ENCODE data around the gene TMEM30B.
A peak's percentile ranks its signal among the peaks of the same experiment; 100 is the strongest.
"Not testable (repeated sequence)": the region's sequence is repeated elsewhere in the genome, so short reads cannot be mapped to it uniquely, and the experiment has no call there.

TMEM30B gene

DNA sequence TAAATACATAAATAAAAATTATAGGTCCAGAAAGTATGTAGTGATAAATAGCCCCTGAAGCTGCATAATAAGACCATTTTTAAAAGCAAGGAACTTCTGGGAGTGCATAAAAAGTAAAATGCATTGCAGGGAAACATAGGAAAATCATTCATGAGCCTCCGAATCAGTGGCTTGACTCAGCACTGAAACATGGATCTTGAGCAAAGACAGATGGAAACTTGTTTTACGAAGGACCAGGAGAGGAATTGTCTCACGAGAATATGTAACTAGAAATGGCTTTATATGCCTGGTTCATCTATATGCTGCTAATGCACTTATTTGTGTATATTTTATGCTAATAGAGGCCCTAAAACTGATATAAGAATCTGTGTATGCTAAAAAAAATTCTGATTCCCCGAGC lies 14.7 kb downstream of the TMEM30B start:
- no peak for DNase-seq (ENCODE audit: low spot score)

DNA sequence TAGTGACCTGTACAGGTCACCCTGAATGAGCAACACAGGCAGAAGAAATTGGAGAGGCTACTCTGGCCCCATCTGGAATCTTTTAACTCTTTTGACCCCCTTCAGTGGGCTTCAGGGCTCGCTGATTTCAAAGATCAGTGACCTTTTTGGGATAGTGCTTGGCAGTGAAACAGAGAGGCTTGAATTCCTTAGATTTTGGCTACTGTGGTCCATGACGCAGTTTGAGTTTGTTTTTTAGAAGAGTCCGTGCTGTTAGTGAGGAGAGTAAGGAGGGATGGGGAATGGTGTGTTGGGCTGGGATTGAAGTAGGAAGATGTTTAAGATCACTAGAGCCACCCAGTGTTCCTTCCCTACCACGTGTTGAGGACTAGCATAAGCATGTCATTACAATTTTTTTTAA lies 16.5 kb downstream of the TMEM30B start:
- no peak for DNase-seq (ENCODE audit: low spot score)

DNA sequence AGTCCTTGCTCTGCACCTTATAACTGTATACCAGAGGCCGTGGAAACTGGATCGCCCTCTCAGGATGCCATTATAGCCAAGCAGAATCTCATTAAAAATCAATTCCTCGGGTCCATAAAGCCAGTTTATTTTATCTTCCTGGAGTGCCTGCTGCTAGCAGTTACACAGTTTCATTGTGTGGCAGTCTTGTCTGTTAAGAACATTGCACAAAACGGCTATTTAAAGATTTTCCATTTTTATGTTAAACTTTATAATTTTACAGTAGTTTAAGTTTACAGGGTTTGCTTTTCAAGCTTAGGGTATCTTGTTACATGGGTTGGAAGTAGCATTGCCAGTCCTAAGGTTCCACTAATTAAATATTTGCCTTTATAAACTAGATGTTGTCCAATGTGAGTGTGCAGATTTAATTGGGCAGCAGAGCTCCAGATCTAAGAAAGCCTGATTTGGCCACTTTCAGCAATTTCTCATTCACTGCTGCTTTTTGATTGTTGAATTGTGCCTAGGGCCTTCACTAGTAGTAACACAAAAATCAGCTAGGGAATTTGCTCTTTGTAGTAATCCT lies 17.0 kb downstream of the TMEM30B start:
- no peak for DNase-seq (ENCODE audit: low spot score)

DNA sequence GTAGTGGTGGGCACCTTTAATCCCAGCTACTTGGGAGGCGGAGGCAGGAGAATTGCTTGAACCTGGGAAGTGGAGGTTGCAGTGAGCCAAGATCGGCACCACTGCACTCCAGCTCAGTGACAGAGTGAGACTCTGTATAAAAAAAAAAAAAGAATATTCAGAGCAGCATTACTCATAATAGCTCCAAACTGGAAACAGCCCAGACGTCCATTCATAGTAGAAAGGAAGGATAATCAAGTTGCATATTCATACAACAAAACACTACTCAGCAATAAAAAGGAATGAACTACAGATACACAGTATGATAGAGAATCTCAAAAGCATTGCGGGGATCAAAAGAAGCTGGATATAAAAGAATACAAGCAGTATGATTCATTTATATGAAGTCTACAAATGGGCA lies 19.1 kb downstream of the TMEM30B start:
- DNase-seq (ENCODE audit: low spot score), result no peak

DNA sequence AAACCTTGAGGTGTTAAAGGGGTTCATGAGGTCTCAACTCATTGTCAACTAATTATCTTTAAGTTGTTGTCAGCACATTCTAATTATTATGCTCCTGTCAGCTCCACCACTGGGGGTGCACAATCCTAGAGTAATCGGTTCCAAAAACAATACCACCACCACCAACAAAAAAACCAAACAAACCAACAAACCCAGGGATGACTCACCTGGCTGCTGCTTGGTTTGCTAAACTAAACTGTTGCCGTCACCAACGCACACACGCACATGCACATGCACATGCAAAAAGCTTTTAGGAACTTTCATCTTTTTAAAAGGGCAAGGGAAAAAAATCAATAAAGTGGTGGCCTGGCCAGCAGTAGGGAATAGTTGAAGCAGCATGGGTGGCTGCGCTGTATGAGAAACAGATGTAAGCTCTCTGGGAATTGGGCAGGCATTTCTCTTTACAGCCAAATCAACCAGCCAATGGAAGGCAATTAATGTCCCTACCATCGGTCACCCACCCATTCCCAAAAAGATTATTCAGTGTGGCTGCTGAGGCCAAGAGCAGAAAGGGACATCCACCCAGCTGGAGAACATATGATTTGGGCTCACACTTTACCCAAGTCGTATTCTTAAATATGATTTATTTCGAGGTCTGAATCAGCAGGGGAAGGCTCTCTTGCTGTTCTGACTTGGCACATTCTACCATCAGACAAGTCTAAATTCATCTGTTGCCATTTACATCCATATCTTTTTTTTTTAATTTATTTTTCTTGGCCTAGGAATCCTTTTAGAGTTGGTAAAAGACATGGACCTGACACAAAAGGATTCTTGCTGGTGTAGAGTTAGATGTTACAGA lies 20.0 kb downstream of the TMEM30B start:
- no peak for DNase-seq (ENCODE audit: low spot score)

DNA sequence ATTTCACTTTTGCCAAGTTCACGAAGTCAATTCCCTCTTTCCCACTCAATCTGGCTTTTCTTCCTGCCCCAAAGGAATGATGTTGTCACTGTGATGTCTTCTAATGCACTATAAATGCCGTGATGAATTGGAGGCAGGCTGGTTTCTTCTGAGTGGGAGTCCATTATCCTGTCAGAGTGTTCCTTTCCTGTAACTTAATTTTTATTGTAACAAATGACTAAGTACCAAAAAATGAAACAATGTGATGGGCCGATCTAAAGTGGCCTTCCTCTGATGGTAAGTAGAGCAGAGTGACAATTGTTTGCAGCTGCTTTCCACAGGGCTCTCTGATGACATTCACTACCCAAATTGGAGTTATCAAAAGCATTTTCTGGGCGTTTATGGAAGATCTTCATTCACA lies 22.2 kb downstream of the TMEM30B start:
- no peak for DNase-seq (ENCODE audit: low spot score)

DNA sequence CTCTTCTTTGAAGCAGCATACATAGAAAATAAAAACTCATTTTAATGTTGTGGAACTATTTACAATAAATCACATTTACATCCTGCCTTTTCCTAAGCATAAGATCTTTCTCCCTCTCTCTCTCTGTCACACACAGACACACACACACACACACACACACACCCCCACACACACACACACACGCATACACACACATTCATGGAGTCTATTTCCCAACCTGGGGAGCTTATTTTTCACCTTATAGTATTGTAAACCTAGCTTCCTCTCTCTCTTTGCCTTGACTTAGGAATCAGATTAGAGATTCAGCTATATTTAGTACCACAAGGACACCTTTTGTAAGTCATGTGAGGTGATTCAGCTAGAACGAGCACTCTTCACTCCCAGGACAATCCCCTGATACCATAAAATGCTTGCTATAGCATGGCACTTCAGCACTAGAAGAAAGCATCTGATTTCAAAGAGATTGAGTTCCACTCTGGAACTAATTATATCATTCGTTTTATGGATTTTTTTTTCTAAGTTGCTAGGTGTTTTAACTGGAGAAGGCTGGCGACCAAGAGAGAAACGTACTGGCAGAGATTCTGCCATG lies 23.6 kb downstream of the TMEM30B start:
- DNase-seq (ENCODE audit: low spot score), result no peak

DNA sequence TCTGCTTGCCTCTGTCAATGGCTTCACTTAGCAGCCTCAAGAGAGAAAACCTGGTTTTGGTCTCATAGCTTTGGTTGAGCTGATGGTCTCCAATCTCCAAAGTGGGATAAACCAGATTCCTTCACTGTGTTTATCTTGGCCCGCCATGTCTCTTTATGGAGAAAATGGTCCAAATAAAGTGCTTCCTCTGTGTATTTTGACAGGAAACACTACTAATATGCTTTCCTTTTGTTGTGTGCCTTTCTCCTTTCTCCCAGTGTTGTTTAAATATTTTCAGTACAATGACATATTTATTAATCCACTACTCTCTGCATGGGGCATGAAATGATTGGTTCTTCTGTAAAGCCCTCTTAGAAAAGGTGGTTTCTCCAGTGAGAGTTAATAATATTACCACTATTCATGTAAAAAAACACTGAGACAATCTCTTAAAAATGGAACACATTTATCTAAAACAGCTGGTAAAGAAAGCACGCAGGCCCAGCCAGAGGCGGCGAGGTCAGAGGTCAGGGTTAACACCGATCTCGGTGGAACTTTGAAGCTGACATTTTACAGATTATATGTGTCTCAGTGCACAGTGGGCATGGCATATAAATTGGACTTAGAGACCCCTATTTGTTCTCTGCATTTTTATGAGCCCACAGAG lies 24.2 kb downstream of the TMEM30B start:
- no peak for DNase-seq (ENCODE audit: low spot score)

DNA sequence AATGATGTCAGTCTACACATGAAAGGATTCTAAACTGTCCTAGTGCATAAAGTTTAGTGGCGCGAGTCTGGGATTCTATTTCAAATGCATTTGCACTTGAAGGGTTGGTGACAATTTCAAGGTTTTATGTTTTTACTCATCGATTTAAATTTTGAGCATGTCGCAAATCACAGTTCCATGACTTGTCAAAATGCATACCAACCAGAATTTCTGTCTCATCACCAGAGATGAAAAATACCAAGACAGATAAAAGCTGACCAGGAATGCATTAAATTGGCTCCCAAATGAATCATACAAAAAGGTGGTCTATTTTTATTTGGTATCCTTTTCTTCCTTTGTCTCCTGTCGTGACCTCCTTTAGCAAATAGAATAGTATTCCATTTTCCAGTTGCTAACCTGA lies 25.2 kb downstream of the TMEM30B start:
- DNase-seq (ENCODE audit: low spot score), result no peak

DNA sequence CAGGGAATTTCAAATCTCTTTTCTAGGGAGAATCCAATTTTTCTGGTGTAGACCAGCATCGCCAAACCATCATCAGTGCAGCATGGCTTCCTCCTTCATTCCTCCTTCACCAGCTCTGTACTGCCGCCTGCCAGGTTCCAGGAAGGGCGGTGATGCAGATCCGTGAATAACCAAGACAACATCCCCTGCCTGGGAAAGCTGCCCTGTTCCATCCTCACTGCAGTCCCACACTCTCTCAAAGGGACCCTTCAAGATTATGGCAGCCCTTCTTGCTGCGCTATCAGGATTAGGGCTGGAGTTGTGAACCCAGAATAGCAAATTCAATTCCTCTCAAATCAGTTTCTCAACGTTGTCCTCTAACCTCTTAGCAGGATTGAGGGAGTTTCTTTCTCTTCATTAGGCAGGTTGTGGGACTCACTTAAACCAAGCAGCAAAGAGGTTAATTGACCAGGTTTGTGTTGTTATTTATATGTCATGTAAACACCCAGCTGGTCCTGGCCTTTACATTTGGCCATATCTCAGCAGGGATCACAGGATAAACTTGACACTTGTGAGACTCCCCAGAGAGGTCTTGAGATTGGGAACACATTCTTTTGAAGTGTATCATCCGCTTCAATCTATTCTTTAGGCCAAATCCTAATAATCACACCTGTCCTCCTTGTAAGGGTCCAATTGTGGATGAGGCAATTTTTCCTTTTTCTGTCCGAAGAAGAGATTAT lies 26.2 kb downstream of the TMEM30B start:
- DNase-seq (ENCODE audit: low spot score), result no peak

DNA sequence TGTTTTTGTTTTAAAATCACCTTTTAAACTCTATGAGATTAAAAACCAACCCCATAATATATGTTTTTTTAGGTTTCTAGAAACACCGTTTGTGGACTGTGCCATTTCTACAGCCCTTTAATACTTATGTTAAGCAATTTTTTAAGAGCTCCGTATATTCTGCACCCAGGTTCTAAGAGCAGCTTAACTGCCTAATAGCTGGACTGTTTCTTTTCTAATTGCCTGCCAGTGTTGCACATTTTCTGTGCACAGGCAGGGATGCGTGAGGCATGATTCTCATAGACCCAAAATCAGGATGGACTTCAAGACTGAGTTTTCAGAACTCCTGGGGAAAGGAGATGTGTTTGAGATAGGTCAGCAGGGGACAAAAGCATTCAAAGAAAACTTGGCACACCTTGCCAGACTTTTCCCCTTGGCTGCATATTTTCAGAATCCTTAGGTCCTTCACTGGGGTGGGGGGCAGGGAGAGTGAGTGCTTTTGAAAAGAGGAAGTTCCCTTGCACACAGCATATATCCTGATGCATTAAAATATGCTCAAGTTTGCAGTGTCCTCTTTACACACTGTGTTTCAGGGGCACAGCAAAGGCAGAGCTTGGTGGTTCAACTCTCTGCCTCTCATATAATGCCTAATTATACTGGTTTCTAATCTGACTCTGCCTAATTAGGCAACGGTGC lies 27.9 kb downstream of the TMEM30B start:
- DNase-seq (ENCODE audit: low spot score), result no peak

DNA sequence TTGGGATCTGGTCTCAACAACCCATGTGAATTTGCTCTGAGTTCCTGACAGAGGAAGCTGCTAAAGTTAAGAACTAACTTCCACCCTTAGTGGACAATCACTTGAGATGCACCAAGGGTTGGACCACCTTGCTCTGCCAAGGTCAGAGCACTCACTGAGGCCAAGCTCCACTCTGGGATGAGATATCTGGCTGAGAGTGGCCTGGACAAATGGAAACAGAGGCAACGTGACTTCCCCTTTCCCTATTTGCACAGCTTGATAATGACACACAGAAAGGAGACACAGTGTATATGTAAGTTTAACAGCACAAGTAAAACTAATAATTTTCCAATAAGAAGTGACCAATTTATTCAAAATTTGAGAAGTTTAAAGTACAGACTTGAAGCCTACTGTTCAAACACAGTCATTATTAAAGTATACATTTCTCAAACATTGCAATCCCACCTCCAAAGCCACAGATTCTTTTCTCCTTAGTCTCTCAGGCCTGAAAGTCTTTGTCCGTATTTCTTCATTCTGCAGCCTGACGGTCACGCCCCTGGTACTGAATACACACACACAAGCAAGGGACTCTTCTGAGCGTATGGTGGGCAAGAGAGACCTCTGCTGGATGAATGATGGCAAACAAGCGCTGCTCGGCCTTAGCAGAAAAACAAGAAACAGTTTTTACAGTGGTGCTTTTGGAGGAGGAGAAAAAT lies 28.6 kb downstream of the TMEM30B start:
- DNase-seq (ENCODE audit: low spot score), result peak; percentile 79

DNA sequence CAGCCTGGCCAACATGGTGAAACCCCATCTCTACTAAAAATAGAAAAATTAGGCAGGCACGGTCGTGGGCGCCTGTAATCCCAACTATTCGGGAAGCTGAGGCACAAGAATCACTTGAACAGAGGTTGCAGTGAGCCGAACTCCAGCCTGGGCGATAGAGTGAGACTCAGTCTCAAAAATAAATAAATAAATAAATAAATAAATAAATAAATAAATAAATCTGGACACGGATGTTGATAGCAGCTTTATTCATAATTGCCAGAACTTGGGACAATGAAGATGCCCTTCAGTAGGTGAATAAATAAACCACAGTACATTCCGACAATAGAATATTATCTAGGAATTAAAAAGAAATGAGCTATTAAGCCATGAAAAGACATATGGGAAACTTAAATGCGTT lies 31.1 kb downstream of the TMEM30B start:
- no peak for DNase-seq (ENCODE audit: low spot score)

DNA sequence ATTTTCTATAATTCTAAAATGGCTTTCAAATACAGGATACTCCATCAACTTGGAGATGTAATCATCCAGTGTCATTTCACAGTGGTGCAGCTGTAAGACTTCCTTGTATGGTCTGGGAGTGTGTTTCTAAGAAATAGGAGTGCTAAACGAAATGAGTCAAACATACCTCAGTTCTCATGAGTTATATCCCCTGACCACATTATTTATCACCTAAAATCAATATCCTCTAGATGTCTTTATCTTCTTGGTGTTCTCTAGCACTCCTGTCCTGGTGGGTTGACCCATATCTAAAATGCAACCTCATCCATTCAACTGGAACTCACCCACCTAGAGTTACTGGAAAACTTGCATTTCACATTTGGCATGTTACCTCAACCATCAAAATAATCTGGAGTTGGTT lies 33.2 kb downstream of the TMEM30B start:
- no peak for DNase-seq (ENCODE audit: low spot score)

DNA sequence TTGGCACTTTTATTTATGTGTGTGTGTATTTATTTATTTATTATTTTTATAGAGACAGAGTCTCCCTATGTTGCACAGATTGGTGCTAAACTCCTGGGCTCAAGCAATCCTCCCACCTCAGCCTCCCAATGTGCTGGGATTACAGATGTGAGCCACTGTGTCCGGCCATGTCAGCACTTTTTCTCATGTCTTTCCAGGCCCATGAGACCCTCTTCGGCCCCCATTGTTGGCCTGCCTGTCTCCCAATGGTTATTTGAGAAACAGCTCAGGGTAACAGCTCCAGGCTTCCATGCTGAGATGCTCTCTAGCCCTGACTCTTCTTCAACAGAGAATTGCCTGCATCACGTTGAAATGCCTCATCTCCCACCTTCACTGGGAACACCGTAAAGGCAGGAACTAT lies 34.4 kb downstream of the TMEM30B start:
- DNase-seq (ENCODE audit: low spot score), result no peak

DNA sequence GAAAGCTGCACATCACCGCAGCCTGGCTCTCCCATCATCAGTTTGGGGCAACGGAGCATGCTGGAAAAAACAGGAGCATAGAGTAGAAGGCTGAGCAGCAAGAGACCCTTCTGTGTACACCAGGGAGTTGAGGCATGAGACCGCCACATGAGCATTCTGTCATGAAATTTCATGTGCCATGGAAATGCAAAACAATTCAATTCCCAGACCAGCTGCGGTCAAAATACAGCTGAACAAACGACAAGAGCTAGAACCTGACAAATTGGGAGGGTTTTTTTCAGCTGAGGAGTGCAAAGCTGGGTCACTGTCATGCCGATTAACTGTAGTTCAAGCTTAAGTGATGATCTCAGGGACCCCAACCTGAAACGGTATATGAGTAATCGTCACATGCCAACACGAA lies 37.1 kb downstream of the TMEM30B start:
- no peak for DNase-seq (ENCODE audit: low spot score)

DNA sequence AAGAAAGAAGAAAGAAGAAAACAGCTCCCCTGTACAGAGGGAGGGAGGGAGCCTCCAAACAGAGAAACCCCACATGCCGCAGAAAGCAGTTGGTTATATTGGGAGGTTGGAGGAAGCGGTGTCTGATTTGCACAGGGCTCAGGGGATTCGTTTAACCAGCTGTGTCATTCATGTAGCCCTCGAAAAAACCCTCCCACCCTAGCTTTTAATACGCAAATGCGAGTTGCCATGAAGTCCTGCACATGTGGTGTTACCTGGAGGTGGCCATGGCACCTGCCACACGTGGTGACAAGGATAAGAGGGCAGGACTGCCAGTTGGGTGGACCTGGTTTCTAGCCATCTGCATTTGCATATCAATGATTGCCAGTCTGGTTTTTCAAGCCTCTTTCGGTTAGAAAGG lies 40.9 kb downstream of the TMEM30B start:
- DNase-seq (ENCODE audit: low spot score), result no peak

DNA sequence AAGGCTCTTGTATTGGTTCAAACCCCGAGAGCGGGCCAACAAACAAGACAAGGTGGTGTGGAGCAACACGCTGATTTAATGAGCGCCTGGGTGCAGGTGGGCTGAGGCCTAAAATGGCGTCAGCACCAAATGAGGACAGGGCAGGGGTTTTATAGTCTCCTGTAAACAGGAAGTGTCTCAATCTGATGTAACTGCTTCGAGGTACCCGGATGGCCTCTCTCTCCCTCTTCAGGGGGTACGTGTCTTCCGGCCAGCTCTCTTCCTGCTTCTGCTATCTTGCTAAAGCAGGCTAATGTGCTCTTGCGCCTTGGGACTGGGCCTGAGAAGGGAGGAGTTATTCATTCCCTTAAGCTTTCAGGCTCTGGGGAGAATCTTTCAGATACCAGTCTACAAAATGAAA lies 41.9 kb downstream of the TMEM30B start:
- DNase-seq (ENCODE audit: low spot score), result not testable (repeated sequence)

DNA sequence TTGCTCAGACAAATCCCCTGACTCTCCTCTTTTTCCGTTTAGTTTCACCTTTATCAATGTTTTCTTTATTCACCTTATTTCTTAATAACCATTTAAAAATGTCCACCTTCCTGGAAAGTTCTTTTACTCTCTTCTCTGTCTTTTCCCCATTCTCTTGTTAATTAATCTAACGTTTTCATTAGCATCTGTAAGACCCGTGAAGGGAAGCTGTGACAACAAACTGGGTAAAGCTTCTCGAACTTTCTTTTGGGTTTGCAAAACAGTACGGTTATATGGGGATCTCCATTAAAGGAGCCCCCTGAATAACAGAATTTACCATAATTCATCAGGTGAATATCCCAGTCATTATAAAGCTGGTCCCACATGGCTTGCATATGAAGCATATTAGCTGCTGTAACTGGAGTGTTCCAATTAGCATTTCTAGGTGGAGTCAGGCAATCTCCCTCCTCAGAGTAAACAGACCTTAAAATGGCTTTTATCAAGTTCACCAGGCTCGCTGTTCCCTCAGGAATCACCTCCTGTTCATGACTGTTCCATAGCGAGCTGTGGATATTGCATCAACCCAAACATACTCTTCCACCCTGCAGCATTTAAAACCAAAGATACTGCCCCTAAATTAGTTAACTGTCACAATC lies 42.4 kb downstream of the TMEM30B start:
- DNase-seq (ENCODE audit: low spot score), result no peak

DNA sequence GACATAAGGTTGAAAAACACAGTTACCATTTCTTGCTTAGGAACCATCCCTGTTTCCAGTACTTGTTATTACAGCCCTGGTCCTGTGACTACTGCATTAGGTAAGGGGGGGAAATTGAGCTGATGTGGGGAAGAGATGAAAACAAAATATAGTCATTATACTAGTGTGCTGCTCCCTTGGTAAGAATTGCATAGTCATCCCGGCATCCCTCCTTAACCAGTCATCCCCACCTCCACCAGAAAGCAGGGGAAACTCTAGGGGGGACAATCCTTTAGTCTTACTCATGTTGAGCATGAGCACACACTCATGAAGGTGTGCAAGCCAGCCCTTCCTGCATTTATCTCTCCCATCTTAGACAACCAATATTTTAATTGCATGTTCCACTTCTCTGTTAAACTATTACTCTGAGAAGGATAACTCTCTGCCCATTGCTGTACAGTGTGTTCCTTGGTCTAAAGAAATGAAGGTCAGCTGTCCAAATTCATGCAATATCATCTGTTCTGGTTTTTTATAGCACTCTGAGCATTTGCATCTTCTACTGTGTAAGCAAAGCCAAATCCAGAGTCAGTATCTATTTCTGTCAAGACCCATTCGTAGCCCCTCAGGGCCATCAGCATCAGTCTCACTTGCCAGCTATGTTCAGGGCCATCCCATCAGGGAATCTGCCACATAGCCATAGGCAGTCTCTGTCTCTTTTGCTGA lies 46.8 kb downstream of the TMEM30B start:
- no peak for DNase-seq (ENCODE audit: low spot score)
